Brain pericyte (primary cell): Measurements from ENCODE around the gene PDZK1.
"Not testable (repeated sequence)": the region's sequence is repeated elsewhere in the genome, so short reads cannot be mapped to it uniquely, and the experiment has no call there.

Source experiments
- DNase-seq: peaks from one replicate; pipeline ENCODE4 v3.0.0-alpha.2; 2012; ENCODE audit warnings: low read depth, low spot score

The PDZK1 gene

GRCh38 chr1:145656245-145656943 lies 50.8 kb downstream of the PDZK1 start:
- not testable (repeated sequence) for DNase-seq

DNA sequence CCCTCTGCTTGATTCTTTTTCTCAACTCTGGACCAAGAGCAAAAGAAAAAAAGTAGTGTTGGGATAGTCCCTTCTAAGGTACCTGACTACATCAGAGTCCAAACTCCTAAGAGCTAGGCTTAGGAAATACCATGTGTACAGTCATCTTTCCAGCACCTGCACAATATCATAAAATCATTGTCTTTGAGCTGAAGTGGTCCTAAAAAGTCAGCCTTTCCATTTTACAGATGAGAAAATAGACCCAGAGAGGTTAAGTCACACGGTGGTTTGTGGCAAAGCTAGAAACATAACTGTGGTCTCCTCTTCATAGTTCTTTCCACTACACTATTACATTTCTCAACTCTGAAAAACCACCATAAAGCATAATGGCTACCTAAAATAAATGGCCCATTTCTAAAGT lies 63.2 kb downstream of the PDZK1 start:
- DNase-seq, result not testable (repeated sequence)

GRCh38 chr1:145641886-145642285 lies 65.3 kb downstream of the PDZK1 start:
- DNase-seq, result not testable (repeated sequence)

DNA sequence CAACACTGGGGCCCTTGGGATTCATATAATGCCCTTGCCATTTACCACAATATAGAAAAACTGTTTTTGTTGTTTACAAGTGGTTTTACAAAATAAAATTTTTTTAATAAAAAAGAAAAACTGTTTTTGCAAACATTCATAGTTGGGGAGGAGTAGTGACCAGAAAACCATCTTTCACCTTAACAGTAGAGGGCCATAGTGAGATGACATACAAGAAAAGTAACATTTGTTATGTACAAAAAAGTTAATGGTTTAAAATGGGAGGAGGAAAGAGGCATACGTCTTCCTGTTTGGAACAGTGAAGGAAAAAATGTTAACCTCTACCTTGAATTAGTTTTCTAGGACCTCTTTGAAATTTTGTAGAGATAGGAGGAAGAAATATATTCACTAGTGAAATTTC lies 70.9 kb downstream of the PDZK1 start:
- not testable (repeated sequence) for DNase-seq

DNA sequence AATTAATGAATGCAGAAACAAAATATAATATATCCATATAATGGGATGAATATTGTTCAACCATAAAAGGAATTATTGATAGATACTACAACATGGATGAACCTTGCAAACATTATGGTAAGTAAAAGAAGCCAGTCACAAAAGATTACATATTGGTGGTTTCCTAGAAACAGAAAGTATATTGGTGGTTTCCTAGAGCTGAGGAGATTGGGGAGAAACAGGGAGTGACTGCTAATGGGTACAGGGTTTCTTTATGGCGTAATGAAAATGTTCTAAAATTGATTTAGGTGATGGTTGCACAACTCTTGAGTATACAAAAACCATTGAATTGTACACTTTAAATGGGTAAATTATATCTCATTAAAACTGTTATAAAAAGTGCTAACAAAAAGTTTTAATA lies 85.0 kb downstream of the PDZK1 start:
- not testable (repeated sequence) for DNase-seq
